HG03095 (cell line): ENCODE results near the gene TNFRSF4.

Source experiments
- ATAC-seq: cut with Tn5 transposase; IDR thresholded peaks from one replicate; pipeline ENCODE4 v1.9.1; 2021; ENCODE audit warnings: moderate library complexity; ENCODE audit not compliant: unreplicated experiment

TNFRSF4 gene

GRCh38 chr1:1245817-1246576, 32.0 kb upstream of the TNFRSF4 start:
- no peak for ATAC-seq

- ATAC-seq: no peak
Observed at GRCh38 chr1:1245178-1245816, 31.3 kb upstream of the TNFRSF4 start.

DNA sequence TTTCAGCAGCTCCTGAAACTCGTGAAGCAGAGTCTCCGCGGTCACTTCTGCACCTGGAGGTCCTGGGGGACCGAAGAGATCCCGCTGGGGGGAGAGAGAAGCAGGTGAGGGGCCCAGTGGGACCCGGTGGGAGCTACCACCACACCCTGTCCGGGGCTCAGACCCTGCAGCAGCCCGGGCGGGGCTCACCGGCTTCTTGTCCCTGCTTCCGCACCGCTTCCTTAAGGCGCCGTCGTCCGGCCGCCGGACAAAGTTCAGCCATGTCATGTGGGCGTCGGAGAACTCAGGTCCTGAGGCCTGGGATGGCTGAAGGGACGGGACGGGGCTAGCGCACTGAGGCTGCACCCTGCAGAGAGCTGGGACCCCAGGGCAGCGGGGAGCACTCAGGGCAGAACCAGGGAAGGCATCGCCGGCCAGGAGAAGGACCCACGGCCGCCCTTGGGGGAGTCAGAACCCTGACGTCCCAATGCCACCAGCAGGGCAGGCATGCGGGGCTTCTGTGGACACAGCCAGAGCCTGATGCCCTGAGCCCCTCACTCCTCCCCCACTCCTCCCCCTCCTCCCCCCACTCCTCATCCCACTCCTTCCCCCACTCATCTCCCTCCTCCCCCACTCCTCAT, 30.3 kb upstream of the TNFRSF4 start:
- no peak for ATAC-seq

DNA sequence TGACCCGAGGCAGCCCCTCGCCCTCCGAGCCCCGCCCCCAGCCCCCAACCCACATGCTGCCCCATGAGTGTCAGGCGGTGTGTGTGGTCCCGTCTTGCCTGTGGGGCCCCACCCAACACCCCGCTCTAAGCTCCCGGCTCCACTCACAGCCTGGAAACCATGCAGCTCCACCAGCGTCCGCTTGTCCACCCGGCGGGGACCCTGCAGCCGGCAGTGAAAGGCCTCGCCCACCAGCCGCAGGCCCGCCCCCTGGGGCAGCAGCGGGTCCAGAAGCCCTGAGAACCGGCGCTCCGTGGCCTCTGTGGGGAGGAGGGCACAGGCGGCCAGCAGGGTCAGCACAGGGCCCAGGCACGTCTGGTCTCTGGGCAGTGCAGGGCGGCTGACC, 29.8 kb upstream of the TNFRSF4 start:
- ATAC-seq: no peak

DNA sequence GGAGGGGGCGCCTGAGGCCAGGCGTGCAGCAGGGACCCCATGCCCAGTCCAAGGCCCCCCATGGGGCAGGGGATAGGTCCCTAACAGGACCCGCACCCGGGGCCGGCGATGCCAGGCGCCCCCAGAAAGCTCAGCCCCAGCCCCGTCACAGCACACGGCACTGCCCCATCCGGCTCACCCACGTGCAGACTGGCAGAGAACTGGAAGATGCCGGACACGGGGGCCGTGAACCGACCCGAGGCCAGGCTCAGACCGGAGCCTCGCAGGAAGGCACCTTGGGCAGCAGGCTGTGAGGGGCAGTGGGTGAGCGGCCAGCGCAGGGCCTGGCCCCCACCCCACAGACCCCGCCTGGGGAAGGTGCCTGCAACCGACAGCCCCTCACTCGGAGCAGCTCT, 29.3 kb upstream of the TNFRSF4 start:
- no peak for ATAC-seq

DNA sequence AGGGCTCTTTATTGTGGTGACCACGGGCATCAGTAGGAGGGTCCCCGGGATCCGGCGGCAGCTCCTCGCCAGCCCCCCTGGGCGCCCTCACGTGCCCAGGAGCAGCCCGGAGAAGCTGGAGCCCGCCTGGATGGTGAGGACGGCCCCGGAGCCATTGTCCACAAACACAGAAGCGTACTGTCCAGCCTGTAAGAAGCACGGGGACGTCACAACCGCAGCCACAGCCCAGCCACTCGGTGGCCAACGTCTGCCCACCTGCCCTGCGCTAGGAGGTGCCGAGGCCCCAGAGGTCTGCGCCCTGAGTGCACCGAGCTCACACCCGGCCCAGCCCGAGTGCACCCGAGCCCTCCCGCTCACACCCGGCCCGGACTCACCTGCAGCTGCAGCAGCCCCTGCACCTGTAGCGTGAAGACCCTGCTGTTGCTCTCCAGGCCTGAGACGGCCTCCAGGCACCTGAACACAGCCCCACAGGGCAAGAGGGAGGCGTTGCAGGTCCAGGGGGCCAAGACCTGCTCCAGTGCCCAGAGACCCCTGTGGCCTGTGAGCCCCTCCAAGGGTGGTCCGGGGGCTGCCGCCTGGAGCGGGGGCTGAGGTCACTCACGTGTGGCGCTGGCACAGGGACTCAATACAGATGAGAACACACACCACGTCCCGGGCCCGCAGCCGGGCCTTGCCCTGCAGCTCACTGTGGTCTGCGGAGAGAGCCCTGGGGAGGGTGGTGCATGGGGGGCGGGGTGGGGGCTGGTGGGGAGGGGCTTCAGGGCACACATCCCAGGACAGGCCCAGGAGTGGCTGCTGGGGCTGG, 28.7 kb upstream of the TNFRSF4 start:
- no peak for ATAC-seq

- no peak for ATAC-seq
Observed at GRCh38 chr1:1241588-1242219, 27.8 kb upstream of the TNFRSF4 start.

GRCh38 chr1:1240822-1241587, 27.1 kb upstream of the TNFRSF4 start:
- no peak for ATAC-seq

DNA sequence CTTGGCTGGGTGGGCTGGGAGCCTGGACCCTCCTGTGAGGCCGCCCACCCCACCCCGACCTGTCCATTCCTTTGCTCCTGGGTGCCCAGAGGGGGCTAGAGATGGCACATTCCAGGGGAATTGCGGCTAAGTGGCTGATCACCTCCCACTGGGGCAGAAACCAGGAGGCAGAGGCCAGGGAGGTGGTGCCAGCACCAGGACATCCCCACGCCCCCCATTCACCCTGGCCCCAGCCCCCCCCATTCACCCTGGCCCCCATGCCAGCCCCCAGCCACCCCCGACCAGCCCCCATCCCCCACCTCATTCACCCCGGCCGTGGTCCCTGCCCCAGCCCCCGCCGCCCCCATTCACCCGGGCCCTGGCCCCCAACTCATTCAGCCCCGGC, 26.4 kb upstream of the TNFRSF4 start:
- ATAC-seq: no peak

DNA sequence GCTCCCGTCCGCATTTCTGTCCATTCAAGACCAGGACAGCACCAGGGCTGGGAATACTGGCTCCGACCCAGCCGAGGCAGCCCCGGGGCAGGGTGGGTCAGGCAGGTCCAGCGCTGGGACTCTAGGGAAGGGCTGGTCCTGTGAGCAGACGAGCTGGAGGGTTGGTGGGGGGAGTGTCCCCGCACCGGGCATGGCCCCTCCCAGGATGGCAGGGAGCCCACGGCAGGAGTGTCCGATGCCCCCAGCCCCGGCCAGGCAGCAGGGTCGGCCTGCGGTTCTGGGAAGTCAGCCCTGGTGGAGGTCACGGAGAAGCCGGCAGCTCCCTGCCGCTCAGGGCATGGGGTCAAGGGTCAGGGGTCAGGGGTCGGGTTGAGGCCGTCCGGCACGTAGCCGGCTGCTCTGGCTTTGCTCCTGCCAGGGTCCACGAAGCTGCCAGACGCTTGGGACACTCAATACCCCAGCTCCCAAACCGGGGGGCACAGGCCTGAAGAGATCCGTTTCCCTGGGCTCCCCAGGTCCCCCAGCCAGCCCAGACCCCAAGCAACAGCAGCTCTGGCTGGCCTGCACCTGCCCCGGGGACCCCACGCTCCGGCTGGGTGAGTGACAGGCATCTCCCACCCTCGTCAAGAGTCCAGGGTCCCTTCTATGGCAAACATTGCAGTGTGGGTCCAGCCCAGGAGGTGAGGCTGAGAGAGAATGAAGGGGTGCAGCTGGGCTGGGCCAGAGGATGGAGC, 25.8 kb upstream of the TNFRSF4 start:
- no peak for ATAC-seq

GRCh38 chr1:1239227-1239613, 25.3 kb upstream of the TNFRSF4 start:
- ATAC-seq: no peak

DNA sequence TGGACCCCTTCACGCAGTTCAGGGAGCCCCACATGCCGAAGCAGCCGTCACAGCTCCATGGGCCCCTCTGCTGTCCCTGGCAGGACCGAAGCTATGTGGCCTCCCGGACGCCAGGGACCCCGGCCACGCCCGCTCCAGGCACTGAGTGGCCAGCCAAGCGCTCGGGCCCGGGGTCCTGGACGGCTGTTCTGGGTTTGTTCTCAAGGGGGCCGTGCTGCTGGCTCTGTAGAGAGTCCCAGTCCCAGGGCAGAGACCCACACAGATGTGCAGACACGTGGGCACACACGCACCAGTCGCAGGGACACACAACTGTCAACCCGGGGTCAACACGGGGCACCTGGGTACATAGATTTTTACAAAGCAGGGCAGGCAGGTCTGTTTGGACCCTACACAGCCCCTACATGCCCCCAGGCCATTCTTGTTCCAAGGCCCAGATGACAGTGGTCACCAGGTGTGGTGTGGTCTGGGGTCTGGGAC, 24.8 kb upstream of the TNFRSF4 start:
- ATAC-seq: no peak

DNA sequence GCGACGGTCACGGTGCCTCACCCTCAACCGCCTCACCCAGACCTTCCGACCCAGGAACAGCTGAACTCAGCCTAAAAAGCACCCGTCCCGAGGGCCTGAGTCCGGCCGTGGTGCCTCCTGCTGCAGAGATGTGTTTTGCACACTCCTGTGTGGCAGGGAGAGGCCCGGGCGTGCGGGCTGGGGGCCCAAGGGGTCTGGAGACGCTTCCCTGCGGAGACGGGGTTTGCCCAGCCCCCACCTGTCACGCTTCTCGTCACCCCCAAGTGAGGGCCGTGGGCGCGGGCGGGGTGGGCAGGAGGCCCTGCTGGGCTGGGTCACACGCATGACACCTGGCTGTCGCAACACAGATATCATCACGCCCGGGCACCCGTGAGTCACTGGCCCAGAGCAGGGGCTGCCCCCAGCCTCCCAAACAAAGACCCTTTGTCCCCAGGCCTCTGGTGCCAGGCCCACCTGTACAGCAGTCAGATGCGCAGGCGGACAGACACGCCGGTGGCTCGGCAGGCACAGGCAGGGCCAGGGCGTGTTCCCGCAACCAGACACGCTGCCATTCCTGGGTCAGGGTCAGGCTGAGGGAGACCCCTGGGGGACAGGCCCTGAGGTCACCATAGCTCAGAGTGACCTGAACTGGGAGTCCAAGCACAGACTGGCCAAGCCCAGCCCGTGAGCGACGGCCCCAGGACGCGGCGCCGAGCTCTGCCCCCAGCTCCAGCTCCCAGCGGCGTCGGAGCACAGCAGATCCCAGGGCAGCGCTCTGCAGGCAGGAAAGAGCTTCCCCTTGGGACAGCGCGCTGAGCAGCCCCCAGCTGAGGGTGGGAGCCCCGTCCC, 24.1 kb upstream of the TNFRSF4 start:
- ATAC-seq: no peak

GRCh38 chr1:1236945-1237873, 23.3 kb upstream of the TNFRSF4 start:
- ATAC-seq: no peak

- ATAC-seq: no peak
Observed at GRCh38 chr1:1236176-1236763, 22.3 kb upstream of the TNFRSF4 start.

DNA sequence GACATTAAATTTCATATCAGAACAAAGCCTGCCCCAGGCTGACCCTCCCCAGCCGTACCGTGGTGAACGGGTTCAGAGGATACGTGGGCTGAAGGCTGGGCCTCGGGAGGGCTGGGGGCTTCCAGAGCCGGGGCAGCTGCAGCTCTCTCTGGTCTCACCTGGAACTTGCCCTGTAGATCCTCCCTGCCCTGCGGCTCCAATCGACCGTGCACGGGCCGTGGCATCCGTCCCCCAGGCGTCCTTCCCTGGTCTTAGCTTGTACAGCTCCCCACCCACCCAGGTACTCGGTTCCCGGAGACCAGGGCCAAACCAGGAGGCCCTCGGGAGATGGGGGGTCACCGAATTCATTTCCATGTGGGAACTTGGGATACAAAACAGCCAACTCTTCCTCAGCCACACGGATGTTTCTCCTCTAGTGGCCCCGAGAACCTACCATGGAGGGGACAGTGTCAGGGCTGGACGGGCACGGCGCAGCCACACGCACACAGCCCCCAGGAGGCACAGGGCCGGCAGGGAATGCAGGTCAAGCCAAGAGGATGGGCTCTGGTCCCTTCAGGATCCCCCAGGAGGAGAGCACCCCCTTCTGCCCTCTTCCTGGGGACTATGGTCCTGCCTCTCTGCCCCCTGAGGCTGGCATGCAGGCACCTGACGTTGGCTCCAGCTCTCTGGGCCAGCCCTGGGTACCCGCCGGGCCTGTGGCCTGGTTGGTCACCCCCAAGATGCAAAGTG, 21.2 kb upstream of the TNFRSF4 start:
- ATAC-seq: no peak
